Cardiac septum (tissue), 1 donor: ENCODE results near the gene LHFPL2. TPM values are rescaled to one million over a fixed set of nuclear protein-coding genes. Genes with fewer than 3 reads are reported as not detected.

Experiments used
- DNase-seq: peaks from one replicate; pipeline ENCODE4 v3.0.0-alpha.2; 2020; ENCODE audit warnings: low spot score
- intact Hi-C: fragments of 100-400 bp; cut with DNase I; formaldehyde crosslinking; loops from one replicate; pipeline ENCODE4 v1.14.0; 2022
- total RNA-seq: library from RNA; stranded (reverse); fragmentation: NEBNext Ultra II Directional; extraction: Animal tissue kit (Norgen Biotek cat#: 25700); gene quantifications from one replicate; pipeline ENCODE4 v1.2.1, GENCODE V29; 2021
- donor health status: DM: no; HTN: no; CAD: no.

The LHFPL2 gene
- total RNA-seq, 1 donor from 2014 or later = 7.9 TPM

- intact Hi-C loops = no loop called here
- DNase-seq = no peak
Measured at GRCh38 chr5:78602400-78602799, 46.2 kb downstream of the LHFPL2 start.

- no peak for DNase-seq
- intact Hi-C loops = no loop called here
Measured at GRCh38 chr5:78601559-78602314, 46.8 kb downstream of the LHFPL2 start.

- intact Hi-C loops = no loop called here
- no peak for DNase-seq
Measured at GRCh38 chr5:78600687-78601414, 47.7 kb downstream of the LHFPL2 start.

GRCh38 chr5:78598973-78599372 lies 49.6 kb downstream of the LHFPL2 start:
- intact Hi-C loops = loop anchor here (5.0 kb wide), 1 partner anchor 52 kb away; no protein-coding TSS in a partner anchor

GRCh38 chr5:78597974-78598371 lies 50.6 kb downstream of the LHFPL2 start:
- no peak for DNase-seq
- intact Hi-C loops = loop anchor here (5.0 kb wide), 1 partner anchor 51 kb away; no protein-coding TSS in a partner anchor

More at GRCh38 chr5:78598973-78599372, 49.6 kb downstream of the LHFPL2 start:
- DNase-seq = no peak

GRCh38 chr5:78597068-78597973 lies 51.3 kb downstream of the LHFPL2 start:
- intact Hi-C loops = loop anchor here (5.0 kb wide), 1 partner anchor 50 kb away; no protein-coding TSS in a partner anchor
- no peak for DNase-seq

GRCh38 chr5:78595458-78595921 lies 53.1 kb downstream of the LHFPL2 start:
- DNase-seq = no peak
- intact Hi-C loops = loop anchor here (5.0 kb wide), 1 partner anchor 48 kb away; no protein-coding TSS in a partner anchor

GRCh38 chr5:78594610-78595457 lies 53.7 kb downstream of the LHFPL2 start:
- intact Hi-C loops = loop anchor here (5.0 kb wide), 1 partner anchor 48 kb away; no protein-coding TSS in a partner anchor
- DNase-seq = no peak

GRCh38 chr5:78594021-78594420 lies 54.6 kb downstream of the LHFPL2 start:
- intact Hi-C loops = no loop called here
- DNase-seq = no peak

- intact Hi-C loops = no loop called here
- no peak for DNase-seq
Measured at GRCh38 chr5:78593465-78593864, 55.1 kb downstream of the LHFPL2 start.

GRCh38 chr5:78592735-78593386 lies 55.7 kb downstream of the LHFPL2 start:
- intact Hi-C loops = no loop called here
- DNase-seq = no peak

- DNase-seq = no peak
- intact Hi-C loops = no loop called here
Measured at GRCh38 chr5:78591972-78592700, 56.4 kb downstream of the LHFPL2 start.

GRCh38 chr5:78591138-78591612 lies 57.4 kb downstream of the LHFPL2 start:
- intact Hi-C loops = no loop called here
- no peak for DNase-seq

- intact Hi-C loops = no loop called here
- no peak for DNase-seq
Measured at GRCh38 chr5:78589923-78590322, 58.6 kb downstream of the LHFPL2 start.

- no peak for DNase-seq
- intact Hi-C loops = no loop called here
Measured at GRCh38 chr5:78588507-78588906, 60.1 kb downstream of the LHFPL2 start.

GRCh38 chr5:78587775-78588291 lies 60.7 kb downstream of the LHFPL2 start:
- DNase-seq = no peak
- intact Hi-C loops = no loop called here

GRCh38 chr5:78587081-78587774 lies 61.3 kb downstream of the LHFPL2 start:
- DNase-seq = no peak
- intact Hi-C loops = no loop called here
